ENCODE results near the gene KMT2A. TPM values are rescaled to one million over a fixed set of nuclear protein-coding genes. Genes with fewer than 3 reads are reported as not detected.
A peak's percentile ranks its signal among the peaks of the same experiment; 100 is the strongest.

The KMT2A gene
- 83.6 to 85.8 TPM (median 83.7 TPM) in 3 replicates for total RNA-seq

- DNase-seq (ENCODE audit: low spot score in 2 of 2, unreplicated experiment in 2 of 2) = peak; percentile 98 to 99
- peak within 1 kb of the TSS; percentile 95 for H3K27ac Mint-ChIP-seq
- no peaks in the 10 kb centered on the region for H3K9me3 Mint-ChIP-seq
- H3K4me3 Mint-ChIP-seq = peak within 1 kb of the TSS; percentile 92
- H3K36me3 Mint-ChIP-seq = no peaks in the 10 kb centered on the region
- peaks cover 42% of the 10 kb centered on the region for H3K4me1 Mint-ChIP-seq
- TF ChIP-seq CTCF (IDR thresholded peaks at IDR 0.05; ENCODE audit: unreplicated experiment) = no peak
- H3K27me3 Mint-ChIP-seq (ENCODE audit: low read depth) = no peaks in the 10 kb centered on the region
Measured at GRCh38 chr11:118435893-118436624, at the start of gene KMT2A. Gene KMT2A (plus strand): TSS chr11:118436492. CDS start chr11:118436513, 21 bp downstream.

- Mint-ChIP-seq H3K9me3 (no peaks in the 10 kb centered on the region), H3K4me3 (no peak overlapping the region), H3K27ac (no peak overlapping the region), H3K36me3 (peaks cover 16% of the 10 kb centered on the region), H3K27me3 (ENCODE audit: low read depth) (no peaks in the 10 kb centered on the region), H3K4me1 (peaks cover 5% of the 10 kb centered on the region)
- TF ChIP-seq CTCF (IDR thresholded peaks at IDR 0.05; ENCODE audit: unreplicated experiment) = no peak
- no peak for DNase-seq (ENCODE audit: low spot score in 2 of 2, unreplicated experiment in 2 of 2)
Measured at GRCh38 chr11:118396097-118396501, 40.2 kb upstream of the KMT2A start.

GRCh38 chr11:118397448-118397847 is 38.8 kb upstream of the KMT2A start:
- no peak for TF ChIP-seq CTCF (IDR thresholded peaks at IDR 0.05; ENCODE audit: unreplicated experiment)
- H3K36me3 Mint-ChIP-seq = peaks cover 11% of the 10 kb centered on the region
- H3K27me3 Mint-ChIP-seq (ENCODE audit: low read depth) = no peaks in the 10 kb centered on the region
- H3K4me1 Mint-ChIP-seq = peaks cover 11% of the 10 kb centered on the region
- no peak overlapping the region for H3K27ac Mint-ChIP-seq
- no peak overlapping the region for H3K4me3 Mint-ChIP-seq
- no peak for DNase-seq (ENCODE audit: low spot score in 2 of 2, unreplicated experiment in 2 of 2)
- H3K9me3 Mint-ChIP-seq = no peaks in the 10 kb centered on the region

- Mint-ChIP-seq H3K27ac (peak overlapping the region; percentile 57), H3K36me3 (peaks cover 7% of the 10 kb centered on the region), H3K4me1 (peaks cover 17% of the 10 kb centered on the region), H3K4me3 (no peak overlapping the region), H3K27me3 (ENCODE audit: low read depth) (no peaks in the 10 kb centered on the region), H3K9me3 (no peaks in the 10 kb centered on the region)
- TF ChIP-seq CTCF (IDR thresholded peaks at IDR 0.05; ENCODE audit: unreplicated experiment) = no peak
- DNase-seq (ENCODE audit: low spot score in 2 of 2, unreplicated experiment in 2 of 2) = no peak
Measured at GRCh38 chr11:118398791-118399559, 37.3 kb upstream of the KMT2A start.

- peak within 1 kb of the TSS; percentile 95 for H3K4me3 Mint-ChIP-seq
- H3K36me3 Mint-ChIP-seq = no peaks in the 10 kb centered on the region
- no peak for TF ChIP-seq CTCF (IDR thresholded peaks at IDR 0.05; ENCODE audit: unreplicated experiment)
- H3K27me3 Mint-ChIP-seq (ENCODE audit: low read depth) = no peaks in the 10 kb centered on the region
- H3K4me1 Mint-ChIP-seq = peaks cover 21% of the 10 kb centered on the region
- no peaks in the 10 kb centered on the region for H3K9me3 Mint-ChIP-seq
- peak; percentile 81 to 91 for DNase-seq (ENCODE audit: low spot score in 2 of 2, unreplicated experiment in 2 of 2)
- peak within 1 kb of the TSS; percentile 98 for H3K27ac Mint-ChIP-seq
Measured at GRCh38 chr11:118401151-118401879, 35.0 kb upstream of the KMT2A start, which contains the start of gene ATP5MG. Gene ATP5MG (plus strand): TSS chr11:118401606. CDS start chr11:118401666, 60 bp downstream.
